ENCODE measurements around the gene NDUFA7.
"Not testable (repeated sequence)": the region's sequence is repeated elsewhere in the genome, so short reads cannot be mapped to it uniquely, and the experiment has no call there.

NDUFA7 gene

DNA sequence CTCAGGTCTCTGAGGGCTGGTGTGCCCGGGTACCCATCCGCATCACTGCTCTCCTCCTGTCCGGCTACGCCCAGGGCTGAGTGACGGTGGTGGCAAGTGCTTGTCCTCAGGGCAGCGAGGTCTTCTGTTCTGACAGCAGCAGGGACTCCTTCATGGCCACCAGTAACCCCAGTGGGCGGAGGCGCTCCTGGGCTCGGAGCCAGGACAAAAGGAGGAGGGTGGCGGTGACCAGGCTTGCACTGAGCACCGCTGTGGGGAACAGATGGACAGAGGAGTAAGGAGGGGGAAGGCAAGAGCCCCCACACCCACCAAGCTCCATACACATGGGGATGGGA is 18.9 kb downstream of the NDUFA7 start:
- TF ChIP-seq ZFX (IDR thresholded peaks at IDR 0.05) = no peak
- TF ChIP-seq, protein P1, sequence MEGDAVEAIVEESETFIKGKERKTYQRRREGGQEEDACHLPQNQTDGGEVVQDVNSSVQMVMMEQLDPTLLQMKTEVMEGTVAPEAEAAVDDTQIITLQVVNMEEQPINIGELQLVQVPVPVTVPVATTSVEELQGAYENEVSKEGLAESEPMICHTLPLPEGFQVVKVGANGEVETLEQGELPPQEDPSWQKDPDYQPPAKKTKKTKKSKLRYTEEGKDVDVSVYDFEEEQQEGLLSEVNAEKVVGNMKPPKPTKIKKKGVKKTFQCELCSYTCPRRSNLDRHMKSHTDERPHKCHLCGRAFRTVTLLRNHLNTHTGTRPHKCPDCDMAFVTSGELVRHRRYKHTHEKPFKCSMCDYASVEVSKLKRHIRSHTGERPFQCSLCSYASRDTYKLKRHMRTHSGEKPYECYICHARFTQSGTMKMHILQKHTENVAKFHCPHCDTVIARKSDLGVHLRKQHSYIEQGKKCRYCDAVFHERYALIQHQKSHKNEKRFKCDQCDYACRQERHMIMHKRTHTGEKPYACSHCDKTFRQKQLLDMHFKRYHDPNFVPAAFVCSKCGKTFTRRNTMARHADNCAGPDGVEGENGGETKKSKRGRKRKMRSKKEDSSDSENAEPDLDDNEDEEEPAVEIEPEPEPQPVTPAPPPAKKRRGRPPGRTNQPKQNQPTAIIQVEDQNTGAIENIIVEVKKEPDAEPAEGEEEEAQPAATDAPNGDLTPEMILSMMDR (conservative IDR thresholded peaks at IDR 0.05) = no peak
- H3K27ac ChIP-seq = no peak overlapping the region

DNA sequence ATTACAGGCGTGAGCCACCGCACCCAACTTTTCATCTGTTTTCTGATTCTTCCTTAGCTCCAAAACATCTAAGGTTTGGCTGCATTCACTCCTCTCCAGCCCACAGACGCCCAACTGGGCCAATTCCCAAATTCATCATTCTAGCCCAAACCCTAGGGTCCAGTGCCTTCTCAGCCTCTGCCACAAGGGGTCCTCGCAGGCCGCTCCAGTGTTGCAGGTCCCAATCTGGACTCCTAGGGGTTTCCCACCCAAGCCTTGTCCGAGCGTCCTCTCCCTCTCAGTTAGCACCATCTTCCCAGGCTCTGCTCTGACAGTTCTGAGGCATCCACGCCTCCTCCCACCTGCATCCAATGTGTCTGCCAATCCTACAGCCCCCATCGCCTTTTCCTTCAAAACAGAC is 29.8 kb downstream of the NDUFA7 start:
- H3K27ac ChIP-seq = not testable (repeated sequence)

GRCh38 chr19:8276508-8276907 is 44.7 kb downstream of the NDUFA7 start:
- H3K27ac ChIP-seq = not testable (repeated sequence)

DNA sequence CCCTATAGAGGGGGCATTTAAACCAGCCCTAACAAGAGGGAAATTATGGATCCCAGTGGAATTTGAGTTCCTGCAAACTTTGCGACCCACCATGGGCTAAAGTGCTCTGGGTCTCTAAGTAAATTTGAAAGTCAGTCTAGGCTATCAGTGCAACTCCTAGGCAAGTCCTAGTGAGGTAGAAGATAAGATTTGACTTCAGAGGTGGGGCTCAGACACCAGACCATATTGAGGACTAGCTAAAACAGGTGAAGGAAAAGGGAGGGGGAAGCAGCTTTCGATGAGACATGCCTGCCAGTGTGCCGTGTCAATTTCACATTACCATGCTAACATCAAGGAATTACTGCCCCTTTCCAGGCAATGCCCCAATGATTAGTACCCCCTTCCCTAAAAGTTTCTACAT is 51.5 kb downstream of the NDUFA7 start:
- TF ChIP-seq ZFX (IDR thresholded peaks at IDR 0.05) = no peak
- TF ChIP-seq, protein P1 (conservative IDR thresholded peaks at IDR 0.05) = no peak
- no peak overlapping the region for H3K27ac ChIP-seq

DNA sequence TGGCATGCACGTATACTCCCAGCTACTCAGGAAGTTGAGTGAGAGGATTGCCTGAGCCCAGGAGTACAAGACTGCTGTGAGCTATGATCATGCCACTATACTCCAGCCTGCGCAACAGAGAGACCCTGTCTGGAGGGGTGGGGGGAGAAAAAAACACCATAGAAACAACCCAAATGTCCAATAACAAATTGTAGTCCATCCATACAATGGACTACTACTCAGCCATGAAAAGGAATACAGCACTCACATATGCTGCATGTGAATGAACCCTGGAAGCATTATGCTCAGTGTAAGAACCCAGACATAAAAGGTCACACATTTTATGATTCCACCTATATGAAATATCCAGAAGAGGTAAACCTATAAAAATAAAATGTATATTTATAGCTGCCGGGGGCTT is 55.3 kb downstream of the NDUFA7 start:
- no peak overlapping the region for H3K27ac ChIP-seq
- TF ChIP-seq, protein P1 (conservative IDR thresholded peaks at IDR 0.05) = no peak
- no peak for TF ChIP-seq ZFX (IDR thresholded peaks at IDR 0.05)

- H3K27ac ChIP-seq = not testable (repeated sequence)
Measured at GRCh38 chr19:8264248-8264647, 56.9 kb downstream of the NDUFA7 start.

- TF ChIP-seq ZFX (IDR thresholded peaks at IDR 0.05) = no peak
- TF ChIP-seq, protein P1 (conservative IDR thresholded peaks at IDR 0.05) = no peak
- H3K27ac ChIP-seq = no peak overlapping the region
Measured at GRCh38 chr19:8262431-8262830, 58.7 kb downstream of the NDUFA7 start.

GRCh38 chr19:8261881-8262280 is 59.3 kb downstream of the NDUFA7 start:
- no peak for TF ChIP-seq ZFX (IDR thresholded peaks at IDR 0.05)
- TF ChIP-seq, protein P1 (conservative IDR thresholded peaks at IDR 0.05) = no peak
- no peak overlapping the region for H3K27ac ChIP-seq

GRCh38 chr19:8261347-8261746 is 59.8 kb downstream of the NDUFA7 start:
- no peak for TF ChIP-seq ZFX (IDR thresholded peaks at IDR 0.05)
- TF ChIP-seq, protein P1 (conservative IDR thresholded peaks at IDR 0.05) = no peak
- H3K27ac ChIP-seq = no peak overlapping the region

Data from C4-2B (cell line).